GM21717 (cell line): ENCODE measurements around the gene TMCO4.
"Not testable (repeated sequence)": the region's sequence is repeated elsewhere in the genome, so short reads cannot be mapped to it uniquely, and the experiment has no call there.

Source experiments
- ATAC-seq: cut with Tn5 transposase; IDR thresholded peaks from one replicate; pipeline ENCODE4 v1.9.1; 2021; ENCODE audit warnings: mild to moderate bottlenecking, moderate library complexity; ENCODE audit not compliant: unreplicated experiment

Gene TMCO4

DNA sequence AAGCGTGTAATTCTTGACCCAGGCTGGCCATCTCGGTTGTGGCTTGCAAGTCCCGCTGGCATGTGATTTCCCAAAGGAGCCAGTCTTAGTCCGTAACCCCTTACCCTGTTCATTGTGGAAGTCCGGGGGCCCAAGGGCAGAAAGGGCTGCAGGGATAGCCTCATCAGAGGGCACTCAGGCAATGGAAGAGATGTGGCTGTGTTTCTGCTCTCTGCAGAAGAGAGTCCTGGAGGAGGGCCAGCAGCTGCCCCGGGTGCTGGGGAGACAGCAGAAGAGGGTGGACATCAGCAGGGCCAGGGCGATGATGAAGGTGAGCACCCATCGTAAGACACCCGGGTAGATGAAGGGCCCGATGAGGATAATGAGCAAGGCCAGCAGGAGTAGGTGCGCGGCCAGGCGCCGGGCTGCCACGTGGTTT lies 14.5 kb upstream of the TMCO4 start:
- no peak for ATAC-seq

DNA sequence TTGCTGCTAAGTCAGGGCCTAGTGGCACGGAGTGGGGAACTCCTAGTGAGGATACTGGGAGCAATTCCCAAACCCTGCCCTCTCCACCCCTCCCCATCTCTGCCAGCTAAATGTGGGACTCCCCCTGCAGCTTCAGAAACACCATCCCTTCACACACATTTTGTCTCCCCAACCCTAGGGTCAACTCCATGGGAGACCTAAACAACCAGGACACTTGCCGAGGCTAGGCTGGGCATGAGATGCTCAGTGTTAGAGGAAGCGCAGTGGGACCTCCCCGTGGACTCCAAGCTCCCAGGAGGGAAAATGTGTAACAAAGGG lies 13.9 kb upstream of the TMCO4 start:
- ATAC-seq, result no peak

DNA sequence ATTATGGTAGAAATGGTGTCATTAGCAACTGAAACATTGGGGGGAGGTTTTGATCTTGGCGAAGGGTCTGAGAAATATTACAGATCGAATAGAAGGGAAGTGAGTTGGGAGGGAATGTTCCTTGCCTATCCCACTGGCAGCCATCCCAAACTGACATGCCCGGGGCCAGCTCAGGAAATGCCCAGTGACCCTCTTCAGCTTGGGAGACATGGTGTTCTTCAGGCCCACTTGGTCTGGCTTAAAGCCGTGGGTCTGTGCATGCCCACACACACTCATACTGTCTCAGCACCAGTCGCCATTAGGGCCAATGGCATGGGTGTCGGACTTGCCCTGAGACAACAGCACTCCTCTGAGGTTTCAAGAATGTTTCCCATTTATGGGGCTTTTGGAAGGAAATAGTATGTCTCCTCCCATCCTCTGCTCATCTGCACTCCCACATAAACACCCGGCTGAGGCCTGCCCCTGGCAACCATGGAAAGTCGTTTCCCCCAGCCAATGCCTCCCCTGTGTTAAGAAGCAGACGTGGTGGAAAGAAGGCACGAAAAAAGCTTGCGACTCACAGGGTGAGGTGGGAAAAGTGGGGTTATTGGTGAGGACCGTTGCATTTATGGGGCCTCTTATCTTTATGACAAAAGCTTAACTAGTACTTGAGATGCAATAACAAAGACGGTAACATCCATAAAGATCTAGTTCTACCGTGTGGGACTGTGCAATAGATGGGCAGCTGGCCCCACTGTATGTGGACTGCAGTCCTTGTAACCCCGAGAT lies 13.3 kb upstream of the TMCO4 start:
- ATAC-seq, result no peak

GRCh38 chr1:19811206-19811851 lies 11.6 kb upstream of the TMCO4 start:
- no peak for ATAC-seq

DNA sequence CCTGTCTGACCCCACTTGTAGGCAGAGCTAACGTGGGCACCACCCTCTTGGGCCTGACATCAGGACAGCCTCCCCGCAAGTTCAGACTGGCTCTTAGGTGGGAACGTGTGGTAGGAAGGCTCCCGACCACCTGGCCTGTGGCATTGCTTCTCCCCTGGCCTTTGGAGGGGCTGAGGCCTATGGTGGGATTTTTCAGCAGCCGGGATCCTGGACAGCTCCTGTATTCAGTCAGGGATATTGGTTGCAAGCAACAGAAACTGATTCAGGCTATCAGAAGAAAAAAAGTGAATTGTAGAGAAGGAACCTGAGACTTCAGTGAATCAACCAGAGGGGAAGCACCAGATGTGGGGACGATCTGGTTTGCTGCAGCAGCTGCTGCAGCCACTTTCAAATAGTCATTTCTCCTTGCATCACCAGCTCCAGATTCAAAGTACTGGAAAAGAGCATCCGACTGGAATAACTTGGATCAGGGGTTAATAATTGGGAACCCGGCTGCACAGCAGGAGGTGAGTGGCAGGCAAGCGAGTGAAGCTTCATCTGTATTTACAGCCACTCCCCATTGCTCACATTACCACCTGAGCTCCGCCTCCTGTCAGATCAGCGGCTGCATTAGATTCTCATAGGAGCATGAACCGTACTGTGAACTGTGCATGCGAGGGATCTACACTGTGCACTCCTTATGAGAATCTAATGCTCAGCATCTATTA lies 9.5 kb upstream of the TMCO4 start:
- no peak for ATAC-seq

GRCh38 chr1:19808351-19808750 lies 8.6 kb upstream of the TMCO4 start:
- ATAC-seq, result no peak

DNA sequence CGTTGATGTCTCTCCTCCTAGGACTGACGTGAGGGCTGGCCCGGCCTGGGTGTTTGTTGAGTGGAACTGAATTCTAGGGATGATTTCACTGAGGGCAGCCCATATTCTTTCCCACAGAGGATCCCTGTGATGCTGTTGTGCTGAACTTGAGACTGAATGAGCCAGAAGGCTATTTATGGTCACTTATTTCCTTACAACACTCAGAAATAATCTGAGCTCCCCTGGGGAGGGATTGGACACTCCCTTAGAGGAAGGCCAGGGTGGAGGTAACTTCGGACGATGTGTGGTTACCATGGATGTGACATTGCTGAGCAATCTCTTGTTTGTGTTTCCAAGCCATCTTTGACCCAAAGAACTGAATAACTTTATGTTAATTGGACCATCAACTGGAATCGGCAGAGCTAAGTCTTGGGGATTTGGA lies 5.1 kb upstream of the TMCO4 start:
- no peak for ATAC-seq

DNA sequence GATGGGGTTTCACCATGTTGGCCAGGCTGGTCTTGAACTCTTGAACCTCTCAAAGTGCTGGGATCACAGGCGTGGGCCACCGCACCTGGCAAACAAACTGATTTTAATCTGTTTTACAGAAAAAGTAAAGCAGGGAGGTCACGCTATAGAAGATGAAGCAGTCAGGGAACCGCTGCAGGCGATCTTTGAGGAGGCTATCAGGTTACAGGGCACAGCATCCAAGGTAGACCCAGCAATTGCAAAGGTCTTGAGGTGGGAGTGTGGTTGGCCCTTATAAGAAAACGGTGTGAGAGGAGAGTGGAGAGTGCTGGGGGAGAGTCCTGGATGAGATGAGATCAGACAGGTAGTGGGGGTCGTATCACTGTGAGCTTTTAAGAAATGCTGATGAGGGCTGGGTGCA lies 2.6 kb upstream of the TMCO4 start:
- no peak for ATAC-seq

GRCh38 chr1:19800076-19800804 lies 524 bp upstream of the TMCO4 start:
- peak; percentile 33 for ATAC-seq

GRCh38 chr1:19798486-19799229 lies 1.1 kb downstream of the TMCO4 start:
- no peak for ATAC-seq

- no peak for ATAC-seq
These were observed 1.9 kb downstream of the TMCO4 start for GRCh38 chr1:19797827-19798226.

GRCh38 chr1:19794583-19794982 lies 5.1 kb downstream of the TMCO4 start:
- no peak for ATAC-seq

DNA sequence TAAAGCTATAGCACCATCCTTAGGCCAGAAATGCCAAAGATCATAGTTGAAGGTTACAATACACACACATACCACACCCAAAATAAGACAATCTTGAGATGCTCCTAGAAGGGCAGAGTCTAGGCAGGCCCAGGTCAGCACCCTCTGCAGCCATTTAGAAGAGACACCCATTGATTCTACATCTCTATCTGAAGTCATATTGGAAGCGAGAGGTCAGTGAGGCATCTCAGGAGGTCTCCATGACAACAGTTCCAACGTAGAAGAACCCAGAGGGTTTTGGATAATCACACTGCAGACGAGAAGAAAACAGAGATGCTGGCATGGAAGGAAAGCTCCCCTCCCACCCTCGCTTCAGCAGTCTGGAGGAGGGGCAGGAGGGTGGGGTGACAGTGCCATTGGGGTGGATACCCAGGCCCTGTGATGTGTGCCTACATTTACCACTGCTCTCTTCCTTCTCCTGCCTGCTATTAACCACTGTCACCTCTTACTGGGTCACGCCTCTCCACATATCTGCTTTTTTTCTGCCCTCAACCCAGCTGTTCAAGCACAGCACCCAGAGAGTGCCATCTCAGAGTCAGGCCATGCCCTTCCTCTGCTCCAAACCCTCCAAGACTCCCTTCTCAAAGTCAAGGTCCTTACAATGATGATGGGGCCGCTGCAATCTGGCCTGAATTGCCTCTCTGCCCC lies 6.2 kb downstream of the TMCO4 start:
- no peak for ATAC-seq

GRCh38 chr1:19792237-19793002 lies 7.3 kb downstream of the TMCO4 start:
- no peak for ATAC-seq

DNA sequence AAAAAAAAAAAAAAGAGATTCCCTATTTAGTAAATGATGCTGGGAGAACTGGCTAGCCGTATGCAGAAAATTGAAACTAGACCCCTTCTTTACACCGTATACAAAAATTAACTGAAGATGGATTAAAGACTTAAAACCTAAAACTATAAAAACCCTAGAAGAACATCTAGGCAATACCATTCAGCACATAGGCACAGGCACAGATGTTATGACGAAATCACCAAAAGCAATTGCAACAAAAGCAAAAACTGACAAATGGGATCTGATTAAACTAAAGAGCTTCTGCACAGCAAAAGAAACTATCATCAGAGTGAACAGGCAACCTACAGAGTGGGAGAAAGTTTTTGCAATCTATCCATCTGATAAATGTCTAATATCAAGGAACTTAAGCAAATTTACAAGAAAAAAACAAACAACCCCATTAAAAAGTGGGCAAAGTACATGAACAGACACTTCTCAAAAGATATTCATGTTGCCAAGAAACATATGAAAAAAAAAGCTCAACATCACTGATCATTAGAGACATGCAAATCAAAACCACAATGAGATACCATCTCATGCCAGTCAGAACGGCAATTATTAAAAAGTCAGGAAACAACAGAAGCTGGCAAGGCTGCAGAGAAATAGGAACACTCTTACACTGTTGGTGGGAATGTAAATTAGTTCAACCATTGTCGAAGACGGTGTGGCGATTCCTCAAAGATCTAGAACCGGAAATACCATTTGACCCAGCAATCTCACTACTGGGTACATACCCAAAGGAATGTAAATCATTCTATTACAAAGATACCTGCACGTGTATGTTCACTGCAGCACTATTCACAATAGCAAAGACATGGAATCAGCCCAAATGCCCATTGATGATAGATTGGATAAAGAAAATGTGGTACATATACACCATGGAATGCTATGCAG lies 9.4 kb downstream of the TMCO4 start:
- not testable (repeated sequence) for ATAC-seq

- no peak for ATAC-seq
These were observed 12.7 kb downstream of the TMCO4 start for GRCh38 chr1:19786988-19787423.

GRCh38 chr1:19785660-19786059 lies 14.1 kb downstream of the TMCO4 start:
- ATAC-seq, result no peak

GRCh38 chr1:19780267-19780877 lies 19.3 kb downstream of the TMCO4 start:
- no peak for ATAC-seq
